ENCODE data around the gene TIMP2. TPM values are rescaled to one million over a fixed set of nuclear protein-coding genes. Genes with fewer than 3 reads are reported as not detected.

Gene TIMP2
- total and polyA plus RNA-seq, 2 of the 13 experiments (the other 11 are each of a cell fraction or from before 2014, with no cell fraction given): 3.8 to 8.5 TPM

GRCh38 chr17:78933959-78934568, 8.9 kb upstream of the TIMP2 start (continued):
- TF ChIP-seq REST (IDR thresholded peaks at IDR 0.05; ENCODE audit: borderline replicate concordance in 1 of 2, low read depth in 1 of 2, low read length in 2 of 2): no peak
- TF ChIP-seq NFYC (CRISPR knock-in tag; IDR thresholded peaks at IDR 0.05): no peak
- 0 out of 2 replicates have a peak, but pooled peaks have one; percentile 29 for TF ChIP-seq ZNF768 (CRISPR knock-in tag; IDR thresholded peaks at IDR 0.05)
- TF ChIP-seq ZNF629 (CRISPR knock-in tag; conservative IDR thresholded peaks at IDR 0.05): no peak
- peak; percentile 86 for TF ChIP-seq CREB1 (IDR thresholded peaks at IDR 0.05)
- no peak for TF ChIP-seq CREB1 (CRISPR knock-in tag; IDR thresholded peaks at IDR 0.05)
- no peak for TF ChIP-seq THYN1 (CRISPR knock-in tag; IDR thresholded peaks at IDR 0.05; ENCODE audit: borderline replicate concordance, low read depth)
- no peak for TF ChIP-seq ZNF597 (CRISPR knock-in tag; IDR thresholded peaks at IDR 0.05)
- no peak for TF ChIP-seq NBN (conservative IDR thresholded peaks at IDR 0.05)
- peak; percentile 48 for TF ChIP-seq PTBP1 (IDR thresholded peaks at IDR 0.05; ENCODE audit: low read depth, low read length, poor library complexity, severe bottlenecking)
- TF ChIP-seq ZNF580 (CRISPR knock-in tag; IDR thresholded peaks at IDR 0.05; ENCODE audit: borderline replicate concordance, low read depth): 0 out of 2 replicates have a peak, but pooled peaks have one; percentile 40
- no peak for TF ChIP-seq KDM1A (CRISPR knock-in tag; IDR thresholded peaks at IDR 0.05)
- no peak for TF ChIP-seq SMYD3 (CRISPR knock-in tag; IDR thresholded peaks at IDR 0.05)
- peak; percentile 10; the same call in 1 of the 2 replicates for TF ChIP-seq IRF2 (CRISPR knock-in tag; IDR thresholded peaks at IDR 0.05)
- no peak for TF ChIP-seq GRHL1 (CRISPR knock-in tag; conservative IDR thresholded peaks at IDR 0.05)
- TF ChIP-seq ARID3A (IDR thresholded peaks at IDR 0.05; ENCODE audit: low read depth, low read length): no peak
- peak; percentile 38 for TF ChIP-seq JARID2 (CRISPR knock-in tag; IDR thresholded peaks at IDR 0.05; ENCODE audit: insufficient replicate concordance)
- no peak for TF ChIP-seq RAD21 (CRISPR knock-in tag; IDR thresholded peaks at IDR 0.05)
- peak; percentile 5; the same call in 1 of the 2 replicates for TF ChIP-seq ZFY (CRISPR knock-in tag; IDR thresholded peaks at IDR 0.05)
- no peak for TF ChIP-seq ZFP1 (CRISPR knock-in tag; IDR thresholded peaks at IDR 0.05)
- TF ChIP-seq XRCC5 (optimal IDR thresholded peaks at IDR 0.05; ENCODE audit: low read length): no peak
